ENCODE results near the gene RASSF6.

DNA sequence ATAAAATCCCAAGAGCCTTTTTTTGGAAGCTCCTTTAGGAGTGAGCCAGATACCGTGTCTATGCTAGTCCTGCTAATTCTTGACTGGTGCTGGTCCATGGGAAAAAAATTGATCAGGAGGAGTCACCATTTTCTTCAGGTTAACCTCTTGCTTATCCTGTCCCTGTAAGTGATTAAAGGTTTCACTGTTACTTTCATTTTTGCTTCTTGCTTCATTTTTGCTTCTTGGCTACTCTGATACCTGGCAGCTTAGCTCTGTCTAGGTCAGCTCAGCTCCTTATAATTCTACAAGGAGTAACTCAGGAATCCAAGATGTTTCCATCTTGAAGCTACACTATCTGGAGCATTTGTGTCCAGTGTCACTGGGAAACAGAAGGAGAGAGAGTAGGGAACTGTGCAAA is 93.0 kb downstream of the RASSF6 start:
- TF ChIP-seq, protein P1, sequence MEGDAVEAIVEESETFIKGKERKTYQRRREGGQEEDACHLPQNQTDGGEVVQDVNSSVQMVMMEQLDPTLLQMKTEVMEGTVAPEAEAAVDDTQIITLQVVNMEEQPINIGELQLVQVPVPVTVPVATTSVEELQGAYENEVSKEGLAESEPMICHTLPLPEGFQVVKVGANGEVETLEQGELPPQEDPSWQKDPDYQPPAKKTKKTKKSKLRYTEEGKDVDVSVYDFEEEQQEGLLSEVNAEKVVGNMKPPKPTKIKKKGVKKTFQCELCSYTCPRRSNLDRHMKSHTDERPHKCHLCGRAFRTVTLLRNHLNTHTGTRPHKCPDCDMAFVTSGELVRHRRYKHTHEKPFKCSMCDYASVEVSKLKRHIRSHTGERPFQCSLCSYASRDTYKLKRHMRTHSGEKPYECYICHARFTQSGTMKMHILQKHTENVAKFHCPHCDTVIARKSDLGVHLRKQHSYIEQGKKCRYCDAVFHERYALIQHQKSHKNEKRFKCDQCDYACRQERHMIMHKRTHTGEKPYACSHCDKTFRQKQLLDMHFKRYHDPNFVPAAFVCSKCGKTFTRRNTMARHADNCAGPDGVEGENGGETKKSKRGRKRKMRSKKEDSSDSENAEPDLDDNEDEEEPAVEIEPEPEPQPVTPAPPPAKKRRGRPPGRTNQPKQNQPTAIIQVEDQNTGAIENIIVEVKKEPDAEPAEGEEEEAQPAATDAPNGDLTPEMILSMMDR (conservative IDR thresholded peaks at IDR 0.05) = no peak
- no peak for TF ChIP-seq EZH2 (IDR thresholded peaks at IDR 0.05; ENCODE audit: low read depth)
